ENCODE measurements around the gene SELENOT.

SELENOT gene

GRCh38 chr3:150607267-150608065, 4.3 kb downstream of the SELENOT start:
- DNase-seq (ENCODE audit: low read depth), result no peak

DNA sequence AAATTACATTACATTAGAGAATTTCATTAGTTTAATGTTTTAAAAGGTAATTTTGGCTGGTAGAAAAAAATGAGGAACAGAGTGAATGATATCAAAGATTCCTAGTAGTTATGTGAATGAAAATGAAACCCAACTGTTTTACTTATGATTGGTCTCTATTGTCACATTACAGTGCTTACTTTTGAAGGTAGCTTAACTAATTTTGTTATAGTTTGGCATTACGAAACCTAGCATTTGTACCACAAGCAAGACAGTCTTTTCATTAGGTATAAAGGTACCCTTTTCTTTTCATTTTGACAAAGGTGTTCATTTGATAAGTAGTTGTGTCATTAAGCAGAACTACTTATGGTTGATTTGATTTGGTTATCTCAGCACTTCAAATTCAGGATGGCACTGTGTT, 6.9 kb downstream of the SELENOT start:
- no peak for DNase-seq (ENCODE audit: low read depth)

- DNase-seq (ENCODE audit: low read depth), result peak; percentile 43
These were observed 7.7 kb downstream of the SELENOT start for GRCh38 chr3:150610785-150611184.

DNA sequence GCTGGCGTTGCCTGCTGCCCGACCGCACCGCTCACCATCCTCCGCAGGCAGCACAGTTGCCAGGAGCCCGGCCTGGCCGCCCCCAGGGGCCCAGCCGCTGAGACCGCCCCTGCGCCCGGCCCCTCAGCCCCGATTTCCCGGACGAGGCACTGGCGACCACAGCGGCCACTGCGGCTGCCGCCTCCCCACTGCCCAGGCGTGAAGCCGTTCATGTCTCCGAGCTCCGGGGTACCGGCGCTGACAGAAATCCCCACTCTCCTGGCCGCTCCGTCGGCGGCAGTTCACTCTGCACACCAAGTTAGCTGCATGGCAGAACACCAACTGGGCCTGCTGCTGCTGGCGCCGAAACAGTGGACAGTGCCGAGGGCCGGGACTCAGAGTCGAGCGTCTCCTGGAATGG, 8.5 kb downstream of the SELENOT start:
- no peak for DNase-seq (ENCODE audit: low read depth)

DNA sequence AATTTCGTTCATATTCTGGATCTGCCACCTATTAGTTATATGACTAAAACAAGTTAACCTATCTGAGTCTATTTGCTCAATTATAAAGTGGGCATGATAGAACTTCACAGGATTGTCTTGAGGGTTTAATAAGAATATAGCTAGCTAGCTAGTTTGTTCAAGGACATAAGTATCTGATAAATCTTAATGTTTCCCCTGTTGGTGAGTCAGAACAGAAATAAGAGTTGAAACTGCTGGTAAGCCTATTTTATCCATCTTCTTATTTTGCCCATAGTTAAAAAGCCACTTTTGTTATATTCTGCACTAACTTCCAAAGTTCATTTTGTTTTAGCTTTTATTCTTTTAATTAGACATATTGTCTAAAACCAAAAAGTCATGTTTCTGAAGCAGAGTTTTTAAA, 9.4 kb downstream of the SELENOT start:
- DNase-seq (ENCODE audit: low read depth), result no peak

DNA sequence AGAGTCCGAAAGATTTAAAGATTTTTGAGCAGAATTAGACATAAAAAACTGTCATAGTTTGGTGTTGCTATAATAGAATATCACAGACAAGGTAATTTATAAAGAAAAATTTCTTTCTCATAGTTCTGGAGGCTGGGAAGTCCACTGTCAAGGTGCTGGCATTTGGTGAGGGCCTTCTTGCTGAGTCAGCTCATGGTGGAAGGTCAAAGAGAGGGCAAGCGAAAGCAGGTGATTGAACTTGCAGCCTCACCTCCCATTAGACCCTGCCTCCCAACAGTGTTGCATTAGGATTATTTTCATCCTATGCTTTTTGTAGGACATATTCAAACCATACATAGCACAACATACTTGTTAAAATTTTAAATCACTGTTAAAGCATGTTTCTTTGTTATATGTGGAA, 9.9 kb downstream of the SELENOT start:
- no peak for DNase-seq (ENCODE audit: low read depth)

DNA sequence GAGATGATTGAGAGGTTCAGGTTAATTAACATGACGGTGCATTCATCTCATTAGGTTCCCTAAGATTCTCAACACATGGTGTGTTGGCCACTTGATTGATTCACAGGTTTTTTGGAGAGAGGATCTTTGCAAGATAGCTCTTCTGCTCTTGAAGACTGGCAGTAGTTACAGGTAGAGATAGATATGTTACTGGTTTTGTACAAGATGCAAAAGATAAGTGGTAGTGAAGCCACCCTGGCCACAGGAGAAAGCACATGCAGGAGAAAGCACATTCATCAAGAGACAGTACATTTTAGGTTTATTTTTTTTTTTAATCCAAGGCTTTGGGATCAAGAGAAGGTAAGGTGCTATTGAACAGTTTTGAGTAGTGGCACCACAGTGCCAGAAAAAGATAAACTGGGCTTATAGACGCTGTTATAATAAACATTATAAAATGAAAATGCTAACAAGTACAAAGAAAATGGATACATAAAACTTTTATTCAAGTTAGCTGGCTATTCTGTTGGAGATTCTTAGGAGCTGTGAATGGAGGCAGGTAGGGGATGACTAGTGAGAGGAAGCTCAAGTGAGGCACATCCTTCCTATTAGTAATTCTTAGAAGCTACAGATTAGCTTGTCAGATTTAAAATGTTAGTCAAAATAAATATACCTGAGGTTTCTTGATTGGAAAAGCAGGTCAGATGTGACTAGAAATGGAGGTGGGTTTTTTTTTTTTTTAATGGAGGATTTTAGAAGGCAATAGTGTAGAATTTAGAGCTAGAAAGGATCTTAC, 10.8 kb downstream of the SELENOT start:
- no peak for DNase-seq (ENCODE audit: low read depth)

- DNase-seq (ENCODE audit: low read depth), result no peak
These were observed 17.0 kb downstream of the SELENOT start for GRCh38 chr3:150620002-150620689.

DNA sequence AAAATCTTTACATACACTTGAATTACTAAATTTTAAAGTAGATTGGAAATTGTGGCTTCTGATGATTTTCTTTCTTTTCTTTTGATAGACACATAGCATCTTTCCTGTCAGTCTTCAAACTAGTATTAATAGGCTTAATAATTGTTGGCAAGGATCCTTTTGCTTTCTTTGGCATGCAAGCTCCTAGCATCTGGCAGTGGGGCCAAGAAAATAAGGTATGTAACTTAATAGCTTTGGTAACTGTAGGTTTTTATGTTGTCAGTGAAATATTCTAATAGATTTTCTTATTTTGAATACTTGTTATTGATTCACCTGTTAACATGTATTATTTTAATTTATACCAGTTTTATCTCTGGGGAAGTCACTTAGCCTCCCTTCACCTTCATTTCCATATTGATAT, 19.8 kb downstream of the SELENOT start:
- DNase-seq (ENCODE audit: low read depth), result peak; percentile 40

GRCh38 chr3:150623945-150624344, 20.8 kb downstream of the SELENOT start:
- DNase-seq (ENCODE audit: low read depth), result no peak

GRCh38 chr3:150626148-150626930, 23.2 kb downstream of the SELENOT start:
- no peak for DNase-seq (ENCODE audit: low read depth)

DNA sequence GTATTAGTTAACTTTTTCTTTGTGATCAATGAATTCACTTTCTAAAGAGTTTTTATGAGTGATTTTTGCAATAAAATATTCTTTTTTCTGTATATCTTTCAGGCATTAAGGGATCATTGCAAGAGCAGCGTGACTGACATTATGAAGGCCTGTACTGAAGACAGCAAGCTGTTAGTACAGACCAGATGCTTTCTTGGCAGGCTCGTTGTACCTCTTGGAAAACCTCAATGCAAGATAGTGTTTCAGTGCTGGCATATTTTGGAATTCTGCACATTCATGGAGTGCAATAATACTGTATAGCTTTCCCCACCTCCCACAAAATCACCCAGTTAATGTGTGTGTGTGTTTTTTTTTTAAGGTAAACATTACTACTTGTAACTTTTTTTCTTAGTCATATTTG, 24.4 kb downstream of the SELENOT start:
- DNase-seq (ENCODE audit: low read depth), result peak; percentile 18

- DNase-seq (ENCODE audit: low read depth), result no peak
These were observed 28.5 kb downstream of the SELENOT start for GRCh38 chr3:150631515-150632221.

GRCh38 chr3:150635076-150635475, 32.0 kb downstream of the SELENOT start:
- DNase-seq (ENCODE audit: low read depth), result no peak

GRCh38 chr3:150635526-150635925, 32.4 kb downstream of the SELENOT start:
- peak; percentile 33 for DNase-seq (ENCODE audit: low read depth)

GRCh38 chr3:150636258-150636657, 33.1 kb downstream of the SELENOT start:
- DNase-seq (ENCODE audit: low read depth), result no peak

- DNase-seq (ENCODE audit: low read depth), result peak; percentile 31
These were observed 36.1 kb downstream of the SELENOT start for GRCh38 chr3:150639262-150639661.

GRCh38 chr3:150640256-150640655, 37.1 kb downstream of the SELENOT start:
- no peak for DNase-seq (ENCODE audit: low read depth)

GRCh38 chr3:150653110-150653561, 50.0 kb downstream of the SELENOT start:
- DNase-seq (ENCODE audit: low read depth), result no peak

GRCh38 chr3:150656316-150656715, 53.2 kb downstream of the SELENOT start:
- no peak for DNase-seq (ENCODE audit: low read depth)

All from iris pigment epithelial cell (primary cell).